Measurements from ENCODE around the gene HDAC7. TPM values are rescaled to one million over a fixed set of nuclear protein-coding genes. Genes with fewer than 3 reads are reported as not detected.
A peak's percentile ranks its signal among the peaks of the same experiment; 100 is the strongest.

The HDAC7 gene
- total and polyA plus RNA-seq, 4 donors, result 49.3 to 119 (median 69.7) TPM

DNA sequence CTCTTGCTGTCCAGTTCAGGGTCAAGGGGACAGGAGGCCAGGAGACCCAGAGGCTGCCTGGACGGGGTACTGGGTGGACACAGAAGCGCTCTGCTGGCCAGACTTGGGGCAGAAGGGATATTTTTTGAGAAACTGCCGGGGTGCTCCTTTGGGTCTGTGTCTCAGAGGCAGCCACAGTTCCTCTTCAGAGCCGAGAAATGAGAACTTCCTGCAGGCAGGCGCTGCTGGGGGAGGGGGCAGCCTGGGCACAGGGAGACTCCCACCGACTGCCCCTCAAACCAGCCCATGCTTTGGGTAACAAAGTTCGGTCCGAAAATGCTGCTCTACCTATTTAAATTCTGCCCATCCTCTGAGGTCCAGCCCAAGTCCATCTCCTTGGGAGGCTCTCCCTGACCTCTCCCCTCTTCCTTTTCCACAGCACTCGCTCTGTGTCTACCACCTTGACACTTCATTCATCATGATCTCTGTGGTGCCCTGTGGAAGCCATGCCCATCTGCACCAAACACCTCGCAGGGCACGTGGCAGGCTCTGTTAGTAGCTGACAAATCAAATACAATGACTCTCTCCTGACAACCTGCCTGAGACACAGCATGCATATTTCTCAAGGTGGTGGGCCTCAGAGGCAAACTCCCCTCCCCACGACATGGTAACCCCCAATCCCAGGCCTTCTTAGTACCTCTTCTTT, 16.4 kb downstream of the HDAC7 start:
- Histone ChIP-seq H3K9me3 (ENCODE audit: control insufficient read depth in 4 of 4, insufficient read depth in 3 of 4, low read length in 3 of 4) (no peaks in the 10 kb centered on the region), H3K27me3 (ENCODE audit: control insufficient read depth in 3 of 3, insufficient read depth in 3 of 3, low read length in 2 of 3) (no peaks in the 10 kb centered on the region), H3K4me1 (ENCODE audit: control insufficient read depth in 5 of 5, insufficient read depth in 5 of 5, low read length in 5 of 5) (peaks cover 6 to 69% (median 38%) of the 10 kb centered on the region in 5 donors), H3K36me3 (ENCODE audit: control insufficient read depth in 4 of 4, insufficient read depth in 4 of 4, low read length in 4 of 4) (peaks cover 0 to 16% (median 4%) of the 10 kb centered on the region in 4 donors), H3K9ac (ENCODE audit: insufficient read depth in 1 of 2, low read length in 2 of 2) (no peak overlapping the region), H3K4me3 (no peak overlapping the region), H3K27ac (ENCODE audit: low read depth in 1 of 2, low read length in 1 of 2) (peak overlapping the region in 1 of 2 donors; percentile 87)
- TF ChIP-seq, protein P1, sequence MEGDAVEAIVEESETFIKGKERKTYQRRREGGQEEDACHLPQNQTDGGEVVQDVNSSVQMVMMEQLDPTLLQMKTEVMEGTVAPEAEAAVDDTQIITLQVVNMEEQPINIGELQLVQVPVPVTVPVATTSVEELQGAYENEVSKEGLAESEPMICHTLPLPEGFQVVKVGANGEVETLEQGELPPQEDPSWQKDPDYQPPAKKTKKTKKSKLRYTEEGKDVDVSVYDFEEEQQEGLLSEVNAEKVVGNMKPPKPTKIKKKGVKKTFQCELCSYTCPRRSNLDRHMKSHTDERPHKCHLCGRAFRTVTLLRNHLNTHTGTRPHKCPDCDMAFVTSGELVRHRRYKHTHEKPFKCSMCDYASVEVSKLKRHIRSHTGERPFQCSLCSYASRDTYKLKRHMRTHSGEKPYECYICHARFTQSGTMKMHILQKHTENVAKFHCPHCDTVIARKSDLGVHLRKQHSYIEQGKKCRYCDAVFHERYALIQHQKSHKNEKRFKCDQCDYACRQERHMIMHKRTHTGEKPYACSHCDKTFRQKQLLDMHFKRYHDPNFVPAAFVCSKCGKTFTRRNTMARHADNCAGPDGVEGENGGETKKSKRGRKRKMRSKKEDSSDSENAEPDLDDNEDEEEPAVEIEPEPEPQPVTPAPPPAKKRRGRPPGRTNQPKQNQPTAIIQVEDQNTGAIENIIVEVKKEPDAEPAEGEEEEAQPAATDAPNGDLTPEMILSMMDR (IDR thresholded peaks at IDR 0.05; ENCODE audit: control extremely low read depth, extremely low read depth), result no peak
- 36 to 47% methylated on average over 12 of the region's 12 CpGs for WGBS, 2 donors
- no peak for ATAC-seq (ENCODE audit: insufficient read depth, low FRiP score)
- DNase-seq, result no peak

- 19 to 37% methylated on average over 5 of the region's 5 CpGs for WGBS, 2 donors
- Histone ChIP-seq H3K4me1 (ENCODE audit: control insufficient read depth in 5 of 5, insufficient read depth in 5 of 5, low read length in 5 of 5) (peaks cover 6 to 58% (median 28%) of the 10 kb centered on the region in 5 donors), H3K27me3 (ENCODE audit: control insufficient read depth in 3 of 3, insufficient read depth in 3 of 3, low read length in 2 of 3) (no peaks in the 10 kb centered on the region), H3K9ac (ENCODE audit: insufficient read depth in 1 of 2, low read length in 2 of 2) (no peak overlapping the region), H3K9me3 (ENCODE audit: control insufficient read depth in 4 of 4, insufficient read depth in 3 of 4, low read length in 3 of 4) (no peaks in the 10 kb centered on the region), H3K4me3 (no peak overlapping the region), H3K27ac (ENCODE audit: low read depth in 1 of 2, low read length in 1 of 2) (peak overlapping the region in 1 of 2 donors; percentile 87), H3K36me3 (ENCODE audit: control insufficient read depth in 4 of 4, insufficient read depth in 4 of 4, low read length in 4 of 4) (peaks cover 4 to 26% (median 7%) of the 10 kb centered on the region in 4 donors)
- no peak for DNase-seq
- no peak for ATAC-seq (ENCODE audit: insufficient read depth, low FRiP score)
- TF ChIP-seq, protein P1 (IDR thresholded peaks at IDR 0.05; ENCODE audit: control extremely low read depth, extremely low read depth), result no peak
These were observed 17.4 kb downstream of the HDAC7 start for GRCh38 chr12:47802312-47802711.

DNA sequence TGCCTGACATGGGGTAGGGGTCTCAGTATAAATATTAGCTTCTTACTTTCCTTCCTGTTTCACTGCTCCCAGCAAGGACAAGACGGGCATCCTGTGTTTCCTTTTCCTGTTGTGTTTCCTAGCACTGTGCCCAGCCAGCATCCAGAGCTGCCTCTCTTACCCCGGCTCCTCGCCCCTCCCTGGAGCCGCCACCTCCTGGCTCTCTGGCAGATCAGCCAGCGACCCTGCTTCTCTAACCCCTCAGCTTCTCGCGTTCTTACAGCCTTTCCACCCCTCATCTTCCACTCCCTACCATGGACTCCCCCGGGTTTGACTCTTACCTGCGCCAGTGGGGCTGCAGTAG, 17.8 kb downstream of the HDAC7 start:
- Histone ChIP-seq H3K9me3 (ENCODE audit: control insufficient read depth in 4 of 4, insufficient read depth in 3 of 4, low read length in 3 of 4) (no peaks in the 10 kb centered on the region), H3K9ac (ENCODE audit: insufficient read depth in 1 of 2, low read length in 2 of 2) (no peak overlapping the region), H3K4me3 (no peak overlapping the region), H3K36me3 (ENCODE audit: control insufficient read depth in 4 of 4, insufficient read depth in 4 of 4, low read length in 4 of 4) (peaks cover 7 to 30% (median 9%) of the 10 kb centered on the region in 4 donors), H3K4me1 (ENCODE audit: control insufficient read depth in 5 of 5, insufficient read depth in 5 of 5, low read length in 5 of 5) (peaks cover 6 to 57% (median 28%) of the 10 kb centered on the region in 5 donors), H3K27me3 (ENCODE audit: control insufficient read depth in 3 of 3, insufficient read depth in 3 of 3, low read length in 2 of 3) (no peaks in the 10 kb centered on the region), H3K27ac (ENCODE audit: low read depth in 1 of 2, low read length in 1 of 2) (peak overlapping the region in 1 of 2 donors; percentile 87)
- TF ChIP-seq, protein P1 (IDR thresholded peaks at IDR 0.05; ENCODE audit: control extremely low read depth, extremely low read depth), result no peak
- ATAC-seq (ENCODE audit: insufficient read depth, low FRiP score), result no peak
- DNase-seq, result no peak
- WGBS, 2 donors, result 35 to 47% methylated on average over 9 of the region's 9 CpGs
